Measurements from ENCODE around the gene RNF223. TPM values are rescaled to one million over a fixed set of nuclear protein-coding genes. Genes with fewer than 3 reads are reported as not detected.
A peak's percentile ranks its signal among the peaks of the same experiment; 100 is the strongest.
"Not testable (repeated sequence)": the region's sequence is repeated elsewhere in the genome, so short reads cannot be mapped to it uniquely, and the experiment has no call there.

Gene RNF223
- total RNA-seq, 2 donors from 2014 or later, result not detected

DNA sequence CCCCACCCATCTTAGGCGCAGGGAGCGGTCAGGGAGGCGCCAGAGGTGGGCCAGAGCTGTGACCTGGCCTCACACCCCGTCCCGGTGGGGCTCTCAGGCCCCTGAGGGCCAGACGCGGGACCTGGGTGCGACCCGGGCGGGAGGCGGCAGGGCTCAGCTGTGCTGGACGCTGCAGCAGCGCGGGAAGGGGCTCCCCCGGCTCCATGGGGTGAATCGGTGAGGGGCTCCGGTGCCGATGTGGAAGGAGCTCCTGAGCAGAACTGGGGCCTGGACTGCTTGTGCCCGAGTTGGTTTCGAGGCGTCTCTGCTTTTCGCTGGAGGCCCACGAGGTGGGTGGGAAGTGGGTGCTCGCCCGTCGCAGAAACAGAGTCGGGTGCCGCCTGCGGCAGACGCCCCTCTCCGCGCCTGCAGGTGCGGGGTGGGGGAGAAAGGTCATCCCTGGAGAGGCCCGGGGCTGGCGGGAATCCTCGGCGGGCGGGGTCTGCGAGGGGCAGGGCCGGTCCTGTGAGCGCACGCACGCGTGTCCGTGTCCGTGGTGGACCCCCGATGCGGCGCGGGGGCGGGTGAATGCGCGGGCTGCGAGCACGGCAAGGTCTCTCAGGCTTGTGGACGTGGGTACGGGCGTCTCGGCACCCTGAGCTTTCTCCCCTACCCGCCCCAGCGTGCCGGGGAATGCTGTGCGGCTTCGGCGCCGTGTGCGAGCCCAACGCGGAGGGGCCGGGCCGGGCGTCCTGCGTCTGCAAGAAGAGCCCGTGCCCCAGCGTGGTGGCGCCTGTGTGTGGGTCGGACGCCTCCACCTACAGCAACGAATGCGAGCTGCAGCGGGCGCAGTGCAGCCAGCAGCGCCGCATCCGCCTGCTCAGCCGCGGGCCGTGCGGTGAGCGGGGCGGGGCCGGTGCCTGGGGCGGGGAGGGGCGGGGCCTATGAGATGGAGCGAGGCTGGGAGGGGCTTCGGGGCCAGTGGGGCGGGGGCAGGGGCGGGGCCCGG is 33.8 kb downstream of the RNF223 start:
- intact Hi-C loops (cut with DNase I), result no loop called here
- ATAC-seq, result peak; percentile 86 to 89
- peak; percentile 77 for DNase-seq

DNA sequence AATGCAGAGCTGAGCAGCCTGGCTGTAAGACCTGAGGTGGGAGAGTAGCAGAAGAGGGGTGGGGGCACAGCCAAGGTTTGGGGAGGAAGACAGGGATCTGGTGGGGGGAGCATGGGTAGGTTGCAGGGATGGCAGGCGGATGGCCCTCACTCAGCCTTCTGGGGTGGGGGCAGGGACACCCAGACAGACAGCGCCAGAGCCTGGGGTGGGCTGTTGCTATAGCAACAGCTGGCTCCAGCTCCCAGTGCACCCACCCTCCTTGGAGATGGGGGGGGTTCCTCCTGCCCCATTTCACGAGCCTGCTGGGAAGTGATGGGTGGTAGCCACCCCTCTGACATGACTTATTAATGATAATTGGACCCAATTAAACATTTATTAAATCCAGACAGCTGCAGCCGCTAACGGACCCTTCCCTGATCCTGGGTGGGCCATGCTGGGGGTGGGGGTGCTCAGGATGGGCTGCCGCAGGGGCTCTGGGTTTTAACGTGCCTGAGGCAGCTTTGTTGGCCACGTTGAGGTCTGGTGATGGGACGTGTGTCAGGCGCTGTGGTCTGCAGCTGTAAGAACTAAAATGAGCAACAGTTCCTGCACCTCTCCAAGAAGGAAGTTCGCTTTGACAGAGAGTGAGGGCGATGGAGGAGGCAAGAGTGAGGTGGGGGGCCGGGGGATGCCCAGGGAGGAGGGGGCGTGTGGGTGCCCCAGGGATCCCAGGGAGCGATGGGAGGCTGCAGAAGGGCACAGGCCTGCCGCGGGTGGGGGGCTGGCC is 34.8 kb downstream of the RNF223 start:
- intact Hi-C loops (cut with DNase I), result no loop called here
- DNase-seq (no peak), ATAC-seq (no peak)

DNA sequence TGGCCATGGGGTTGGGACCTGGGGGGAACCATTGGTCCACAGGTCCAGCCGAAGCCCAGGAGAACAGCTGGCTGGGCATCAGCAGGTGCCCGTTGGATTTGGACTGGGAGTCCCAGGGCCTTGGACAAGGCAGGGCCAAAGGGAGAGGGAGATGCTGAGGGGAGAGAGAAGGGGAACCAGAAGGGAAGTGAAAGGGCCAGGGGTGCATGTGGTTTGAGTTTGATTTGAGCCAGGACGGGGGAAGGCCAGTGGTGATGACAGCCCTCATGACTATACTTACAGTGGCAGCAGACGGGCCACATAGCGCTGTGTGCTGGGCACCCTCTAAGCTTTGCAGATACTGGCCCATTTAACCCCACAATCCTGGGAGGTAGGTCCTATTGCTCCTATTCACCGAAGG is 35.4 kb downstream of the RNF223 start:
- DNase-seq, result no peak
- intact Hi-C loops (cut with DNase I), result no loop called here
- ATAC-seq, result no peak

DNA sequence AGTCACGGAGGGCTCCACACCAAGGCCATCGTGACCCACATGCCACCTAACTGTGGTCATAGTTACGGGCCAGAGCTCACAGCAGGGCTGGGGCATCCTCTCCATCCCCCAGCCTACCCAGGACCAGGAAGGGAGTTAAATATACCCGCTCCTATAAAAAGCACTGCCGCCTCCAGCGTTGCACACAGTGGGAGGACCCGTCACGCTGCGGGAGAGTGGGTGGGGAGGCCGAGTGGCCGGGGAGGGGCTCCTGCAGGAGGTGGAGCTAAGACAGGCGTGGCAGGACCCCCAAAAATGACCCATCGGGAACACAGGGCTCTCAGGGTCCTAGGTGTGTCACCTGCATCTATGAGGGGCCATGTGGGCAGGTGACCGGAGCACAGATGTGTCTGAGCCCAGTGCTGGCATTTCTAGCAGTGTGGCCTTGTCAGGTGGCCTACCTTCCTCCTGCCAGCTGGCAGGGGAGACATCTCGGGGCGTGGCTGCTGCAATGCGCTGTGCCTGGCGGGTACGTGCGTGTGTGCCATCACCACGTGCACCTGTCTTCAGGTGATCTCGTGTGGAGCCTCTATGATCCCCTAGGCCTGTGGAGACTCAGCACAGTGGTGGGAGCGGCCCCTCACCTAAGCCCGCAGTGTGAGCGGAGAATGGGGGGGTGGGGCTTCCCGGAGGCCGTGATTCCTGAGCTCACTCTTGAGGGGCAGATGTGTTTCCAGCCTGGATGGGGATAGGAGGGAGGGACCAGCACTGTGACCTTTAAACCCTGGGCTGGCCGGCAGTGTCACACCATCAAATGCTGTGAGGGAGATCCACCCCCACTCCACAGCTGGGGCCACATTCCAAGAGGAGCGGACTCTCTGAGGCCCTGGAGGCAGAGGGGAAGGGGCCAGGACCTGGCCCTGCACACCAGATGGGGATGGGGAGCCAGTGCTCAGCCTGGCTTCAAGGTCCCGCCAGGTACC is 36.5 kb downstream of the RNF223 start:
- intact Hi-C loops (cut with DNase I), result no loop called here
- DNase-seq, result no peak
- no peak for ATAC-seq

DNA sequence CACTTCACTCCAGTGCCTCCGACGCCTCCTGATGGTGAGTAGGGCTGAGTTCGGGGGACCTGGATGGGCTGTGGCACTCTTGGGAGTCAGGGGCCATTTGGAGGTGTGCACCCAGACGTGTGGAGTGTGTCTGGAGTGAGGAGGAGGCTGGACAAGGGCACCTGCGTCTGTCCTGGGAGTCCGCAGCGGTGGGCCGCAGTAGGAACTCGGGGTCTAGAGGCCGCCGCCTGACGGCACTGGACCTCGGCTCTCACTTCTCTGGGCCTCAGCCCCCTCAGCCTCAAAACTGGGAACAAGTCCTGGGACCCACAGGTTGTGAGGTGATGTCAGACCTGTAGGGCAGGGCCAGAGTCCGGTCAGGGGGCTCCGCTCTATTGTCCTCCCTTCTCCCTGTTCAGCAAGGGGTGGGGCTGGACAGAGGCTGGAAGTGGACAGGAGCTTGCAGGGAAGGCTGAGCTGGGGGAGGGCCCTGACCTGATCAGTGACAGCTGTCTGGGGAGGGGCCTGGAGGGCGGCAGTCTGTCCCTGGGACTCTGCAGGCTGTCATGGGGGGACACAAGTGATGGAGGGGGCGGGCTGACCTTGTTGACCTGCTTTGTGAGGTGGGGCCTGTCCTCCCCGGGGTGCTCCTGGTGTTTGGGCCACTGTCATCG is 38.7 kb downstream of the RNF223 start:
- DNase-seq, result no peak
- ATAC-seq, result no peak
- intact Hi-C loops (cut with DNase I), result no loop called here

DNA sequence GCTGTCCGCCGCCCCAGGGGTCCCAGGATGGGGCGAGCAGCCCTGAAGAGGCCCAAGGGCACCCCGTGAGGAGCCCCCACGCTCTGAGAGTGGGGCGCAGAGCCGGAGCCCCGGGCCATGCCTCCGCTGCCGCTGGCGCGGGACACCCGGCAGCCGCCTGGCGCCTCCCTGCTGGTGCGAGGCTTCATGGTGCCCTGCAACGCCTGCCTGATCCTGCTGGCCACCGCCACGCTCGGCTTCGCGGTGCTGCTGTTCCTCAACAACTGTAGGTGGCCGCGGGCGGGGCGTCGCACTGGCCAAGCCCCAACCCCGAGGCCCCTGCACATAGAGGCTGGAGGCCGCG is 39.7 kb downstream of the RNF223 start:
- intact Hi-C loops (cut with DNase I), result no loop called here
- no peak for ATAC-seq
- DNase-seq, result no peak

- ATAC-seq (peak; percentile 7 to 32), DNase-seq (no peak)
- intact Hi-C loops (cut with DNase I), result no loop called here
Measured at GRCh38 chr1:1033731-1034438, 40.2 kb downstream of the RNF223 start.

DNA sequence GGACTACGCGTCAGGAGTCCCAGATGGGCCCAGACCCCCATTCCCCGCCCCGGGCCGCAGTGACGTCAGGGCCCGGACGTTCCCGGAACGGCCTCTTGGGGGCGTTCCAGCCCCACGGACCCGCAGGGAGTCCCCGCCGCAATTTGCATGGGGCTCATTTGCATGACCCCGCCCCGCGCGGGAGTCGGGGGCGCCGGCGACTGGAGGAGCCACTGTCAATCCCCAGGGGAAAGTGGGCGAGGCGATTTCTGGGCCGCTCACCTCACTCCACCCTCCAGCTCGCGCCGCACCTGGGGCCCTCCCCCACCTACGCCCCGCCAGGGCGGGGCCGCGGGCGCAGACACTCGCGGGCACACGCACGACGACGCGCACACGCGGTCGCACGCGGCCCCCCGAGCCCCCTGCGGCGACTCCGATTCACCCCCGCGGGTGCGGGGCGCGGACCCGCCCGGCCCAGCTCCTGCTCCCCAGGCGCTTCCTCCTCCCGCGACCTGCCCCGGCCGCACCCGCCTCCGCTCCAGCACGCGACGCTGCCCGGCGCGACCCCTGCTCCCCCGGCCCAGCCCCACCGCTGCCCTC is 41.0 kb downstream of the RNF223 start:
- peak; percentile 86 for DNase-seq
- intact Hi-C loops (cut with DNase I), result no loop called here
- peak; percentile 88 to 91 for ATAC-seq

DNA sequence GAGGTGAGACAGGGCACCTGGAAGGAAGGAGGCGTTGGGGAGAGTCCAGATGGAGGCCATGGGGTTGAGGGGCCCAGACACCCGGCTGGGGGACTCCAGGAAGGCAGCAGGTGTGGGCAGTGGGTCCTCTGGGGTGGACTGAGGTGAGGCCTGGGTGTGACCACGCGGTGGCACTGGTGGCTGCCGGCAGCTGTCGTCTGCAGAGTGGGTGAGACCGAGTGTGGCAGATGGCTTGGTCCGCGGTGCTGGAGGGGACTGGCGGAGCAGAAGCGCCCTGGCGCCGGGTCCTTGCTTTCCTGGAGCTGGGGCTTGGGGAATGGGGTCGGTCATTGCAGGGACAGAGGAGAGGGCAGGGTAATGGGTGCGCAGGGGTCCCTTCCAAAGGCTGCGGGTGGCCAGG is 41.7 kb downstream of the RNF223 start:
- ATAC-seq, result peak; percentile 34 to 51
- intact Hi-C loops (cut with DNase I), result no loop called here
- no peak for DNase-seq

- ATAC-seq (no peak), DNase-seq (no peak)
- intact Hi-C loops (cut with DNase I), result no loop called here
Measured at GRCh38 chr1:1031659-1032235, 42.4 kb downstream of the RNF223 start.

DNA sequence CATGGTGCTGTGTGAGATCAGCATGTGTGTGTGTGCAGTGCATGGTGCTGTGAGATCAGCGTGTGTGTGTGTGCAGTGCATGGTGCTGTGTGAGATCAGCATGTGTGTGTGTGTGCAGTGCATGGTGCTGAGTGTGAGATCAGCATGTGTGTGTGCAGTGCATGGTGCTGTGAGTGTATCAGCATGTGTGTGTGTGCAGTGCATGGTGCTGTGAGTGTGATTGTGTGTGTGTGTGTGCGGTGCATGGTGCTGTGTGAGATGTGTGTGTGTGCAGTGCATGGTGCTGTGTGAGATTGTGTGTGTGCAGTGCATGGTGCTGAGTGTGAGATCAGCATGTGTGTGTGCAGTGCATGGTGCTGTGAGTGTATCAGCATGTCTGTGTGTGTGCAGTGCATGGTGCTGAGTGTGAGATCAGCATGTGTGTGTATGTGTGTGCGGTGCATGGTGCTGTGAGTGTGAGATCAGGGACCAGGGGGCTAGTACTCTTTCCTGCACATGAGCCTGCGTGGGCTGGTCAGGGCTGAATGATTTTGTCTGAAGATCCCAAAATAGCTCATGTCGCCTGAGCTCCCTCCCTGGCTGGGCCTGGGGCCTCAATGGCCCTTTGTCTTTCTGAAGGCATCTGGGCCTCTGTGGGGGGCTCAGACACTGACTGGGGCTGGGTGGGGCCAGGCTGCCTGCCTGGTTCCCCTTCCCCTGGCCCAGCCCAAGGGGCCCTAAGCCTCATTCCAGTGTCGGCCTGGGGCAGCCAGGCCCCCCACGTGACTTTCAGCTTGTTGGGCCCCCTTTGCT is 43.0 kb downstream of the RNF223 start:
- intact Hi-C loops (cut with DNase I); ATAC-seq; DNase-seq: not testable (repeated sequence)

DNA sequence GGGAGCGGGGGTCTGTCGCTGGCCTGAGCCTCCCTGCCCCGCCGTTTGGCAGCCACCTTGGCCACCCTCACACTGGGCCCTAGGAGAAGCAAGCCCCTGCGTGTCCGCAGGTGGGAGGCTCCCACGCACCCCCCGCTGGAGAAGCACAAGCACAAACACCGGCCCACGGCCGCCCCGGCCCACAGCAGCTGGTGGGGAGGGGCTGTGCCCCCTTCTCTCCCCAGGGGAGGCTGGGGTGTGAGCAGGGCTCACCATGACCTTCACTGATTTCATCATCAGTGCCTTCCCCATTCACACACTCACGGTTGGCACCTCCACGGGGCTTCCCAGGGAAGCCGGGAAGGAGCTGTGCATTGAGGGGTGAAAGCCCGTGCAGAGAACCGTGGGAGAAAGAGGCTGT is 46.3 kb downstream of the RNF223 start:
- intact Hi-C loops (cut with DNase I), result no loop called here
- DNase-seq (no peak), ATAC-seq (no peak)

DNA sequence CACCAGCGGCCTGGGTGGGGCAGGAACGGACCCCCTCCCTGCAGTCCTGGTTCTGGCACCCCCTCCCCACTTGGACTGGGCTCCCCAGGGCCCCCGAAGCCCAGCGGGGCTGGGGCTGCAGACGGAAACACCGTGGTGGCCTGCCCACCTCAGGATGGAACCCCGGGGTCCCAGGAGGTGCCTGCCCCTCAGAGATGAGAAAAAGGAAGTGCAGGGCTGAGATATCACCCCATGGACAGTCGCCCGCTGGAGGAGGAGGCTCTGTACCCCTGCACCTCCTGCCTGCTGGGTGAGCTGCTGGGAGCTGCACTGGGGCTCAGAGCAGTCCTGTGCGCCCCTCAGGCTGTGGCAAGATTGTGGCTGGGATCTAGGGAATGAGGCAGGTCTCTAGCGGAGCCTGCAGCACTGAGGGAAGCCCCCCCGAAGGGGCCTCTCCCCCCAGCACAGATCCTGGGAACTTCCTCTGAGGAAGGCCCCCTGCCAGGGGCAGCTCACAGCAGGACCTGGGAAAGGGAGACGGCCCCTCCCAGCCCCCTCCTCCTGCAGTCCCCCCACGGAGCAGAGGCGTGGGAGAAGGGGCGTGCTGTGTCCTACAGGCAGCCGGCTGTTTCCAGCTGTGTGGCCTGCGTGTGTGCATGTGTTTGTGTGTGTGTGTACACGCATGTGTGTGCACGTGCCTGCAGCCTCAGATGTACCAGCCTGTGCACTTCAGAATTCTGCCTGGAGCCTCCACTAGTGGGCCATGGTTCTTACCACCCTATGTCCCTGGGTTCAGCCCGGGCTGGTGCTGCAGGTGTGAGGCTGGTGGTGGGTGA is 47.3 kb downstream of the RNF223 start:
- intact Hi-C loops (cut with DNase I), result no loop called here
- ATAC-seq, result no peak
- no peak for DNase-seq

GRCh38 chr1:1025730-1026129 is 48.4 kb downstream of the RNF223 start:
- ATAC-seq, result no peak
- intact Hi-C loops (cut with DNase I), result no loop called here
- DNase-seq, result no peak

GRCh38 chr1:1024771-1025699 is 49.1 kb downstream of the RNF223 start:
- DNase-seq (peak; percentile 50), ATAC-seq (peak in 1 of 2 donors; percentile 22)
- intact Hi-C loops (cut with DNase I), result no loop called here
